HepG2 (cell line): ENCODE measurements around the gene TAOK3. TPM values are rescaled to one million over a fixed set of nuclear protein-coding genes. Genes with fewer than 3 reads are reported as not detected.
A peak's percentile ranks its signal among the peaks of the same experiment; 100 is the strongest.

Experiments
- CSRNP2 ChIP-seq: sonication (generic); formaldehyde crosslinking; conservative IDR thresholded peaks from 2 replicates; pipeline ENCODE4 v1.8.0; 2022; ENCODE audit warnings: low read depth, missing genetic modification reagents
- HMGXB4 ChIP-seq, 2 experiments: sonication (generic) in 1 of 2; formaldehyde crosslinking in 1 of 2; IDR thresholded peaks; 2 replicates each; pipeline versions ENCODE4 v1.4.0 to v1.6.1; 2018 to 2020; ENCODE audit warnings: missing genetic modification reagents in 2 of 2, borderline replicate concordance in 1 of 2, low read depth in 1 of 2, mild to moderate bottlenecking in 1 of 2, missing biosample characterization in 1 of 2
- KMT2B ChIP-seq: IDR thresholded peaks from 2 replicates; pipeline ENCODE4 v1.6.1; 2016; ENCODE audit warnings: missing genetic modification reagents, missing compliant biosample characterization
- MAF1 ChIP-seq: sonication (generic); formaldehyde crosslinking; IDR thresholded peaks from 2 replicates; pipeline ENCODE4 v1.5.0; 2020; ENCODE audit warnings: missing genetic modification reagents, borderline replicate concordance
- MZF1 ChIP-seq: sonication (generic); formaldehyde crosslinking; IDR thresholded peaks from 2 replicates; pipeline ENCODE4 v1.8.1; 2023; ENCODE audit warnings: mild to moderate bottlenecking, missing genetic modification reagents, borderline replicate concordance
- PHB2 ChIP-seq: fragments of 450-650 bp; IDR thresholded peaks from 2 replicates; pipeline ENCODE4 v1.6.1; 2018; ENCODE audit not compliant: partially characterized antibody
- RFX1 ChIP-seq: fragments of 450-650 bp; IDR thresholded peaks from 2 replicates; pipeline ENCODE4 v1.6.1; 2017
- SMAD3 ChIP-seq: sonication (generic); formaldehyde crosslinking; IDR thresholded peaks from 2 replicates; pipeline ENCODE4 v1.4.0; 2020; ENCODE audit warnings: missing genetic modification reagents
- SOX13 ChIP-seq, 3 experiments: fragments of 450-650 bp in 1 of 3; sonication (generic) in 1 of 3; formaldehyde crosslinking in 1 of 3; IDR thresholded peaks in 2 of 3; conservative IDR thresholded peaks in 1 of 3; 2 replicates each; pipeline versions ENCODE4 v1.5.0 to v1.6.1; 2016 to 2020; ENCODE audit warnings: antibody characterized with exemption in 1 of 3, mild to moderate bottlenecking in 1 of 3, missing compliant biosample characterization in 1 of 3, missing genetic modification reagents in 1 of 3, moderate library complexity in 1 of 3
- SP140L ChIP-seq: sonication (generic); formaldehyde crosslinking; IDR thresholded peaks from 2 replicates; pipeline ENCODE4 v1.4.0; 2020; ENCODE audit warnings: missing genetic modification reagents, borderline replicate concordance
- UBTF ChIP-seq: sonication (generic); formaldehyde crosslinking; IDR thresholded peaks from 2 replicates; pipeline ENCODE4 v1.4.0; 2020; ENCODE audit warnings: mild to moderate bottlenecking, missing genetic modification reagents
- ZIK1 ChIP-seq: sonication (generic); formaldehyde crosslinking; IDR thresholded peaks from 2 replicates; pipeline ENCODE4 v1.5.0; 2020; ENCODE audit warnings: mild to moderate bottlenecking, low read depth, missing genetic modification reagents, borderline replicate concordance
- ZKSCAN1 ChIP-seq: fragments of 150-350 bp; IDR thresholded peaks from 2 replicates; pipeline ENCODE4 v1.6.1; 2014; ENCODE audit warnings: low read length
- ZNF263 ChIP-seq: sonication (generic); formaldehyde crosslinking; IDR thresholded peaks from 2 replicates; pipeline ENCODE4 v1.4.0; 2020; ENCODE audit warnings: missing genetic modification reagents
- ZNF264 ChIP-seq: sonication (generic); formaldehyde crosslinking; IDR thresholded peaks from 2 replicates; pipeline ENCODE4 v1.4.0; 2020; ENCODE audit warnings: missing genetic modification reagents
- ZNF496 ChIP-seq: sonication (generic); formaldehyde crosslinking; IDR thresholded peaks from 2 replicates; pipeline ENCODE4 v1.8.1; 2023; ENCODE audit warnings: mild to moderate bottlenecking, moderate library complexity, missing genetic modification reagents; ENCODE audit not compliant: insufficient replicate concordance
- ZNF572 ChIP-seq: sonication (generic); formaldehyde crosslinking; IDR thresholded peaks from 2 replicates; pipeline ENCODE4 v1.5.1; 2020; ENCODE audit warnings: mild to moderate bottlenecking, missing genetic modification reagents
- ZNF577 ChIP-seq: sonication (generic); formaldehyde crosslinking; IDR thresholded peaks from 2 replicates; pipeline ENCODE4 v1.4.0; 2020; ENCODE audit warnings: mild to moderate bottlenecking, low read depth, missing genetic modification reagents, borderline replicate concordance
- ZNF607 ChIP-seq: sonication (generic); formaldehyde crosslinking; IDR thresholded peaks from 2 replicates; pipeline ENCODE4 v1.5.1; 2020; ENCODE audit warnings: missing genetic modification reagents, mild to moderate bottlenecking, borderline replicate concordance
- polyA plus RNA-seq, 8 experiments: library from polyadenylated mRNA; depleted of rRNA in 3 of 8; stranded (reverse) in 7 of 8; unstranded in 1 of 8; fragments of >200 nt; fragmentation: Illumina TruSeq in 4 of 8; extraction: Trizol in 4 of 8; gene quantifications; 2 replicates each; pipeline versions ENCODE4 v1.2.1 to v1.2.3, GENCODE V29; 2011 to 2016; ENCODE audit warnings: low read depth in 4 of 8, missing spikeins in 1 of 8, mixed read lengths in 1 of 8; ENCODE audit not compliant: insufficient read depth in 1 of 8
- total RNA-seq, 5 experiments: library from RNA; depleted of rRNA; stranded (reverse); fragments of >200 nt; fragmentation: Illumina TruSeq; extraction: Trizol; gene quantifications; 2 replicates each; pipeline ENCODE4 v1.2.3, GENCODE V29; 2016; ENCODE audit warnings: low read depth in 1 of 5
- TF ChIP-seq, protein P1 (sequence below): sonication (generic); formaldehyde crosslinking; IDR thresholded peaks from 2 replicates; pipeline ENCODE4 v1.9.0; 2021; ENCODE audit warnings: missing genetic modification reagents, borderline replicate concordance

Gene TAOK3
- total and polyA plus RNA-seq, 2 of the 13 experiments (the other 11 are each of a cell fraction or from before 2014, with no cell fraction given) = 10.4 to 12.3 TPM

DNA sequence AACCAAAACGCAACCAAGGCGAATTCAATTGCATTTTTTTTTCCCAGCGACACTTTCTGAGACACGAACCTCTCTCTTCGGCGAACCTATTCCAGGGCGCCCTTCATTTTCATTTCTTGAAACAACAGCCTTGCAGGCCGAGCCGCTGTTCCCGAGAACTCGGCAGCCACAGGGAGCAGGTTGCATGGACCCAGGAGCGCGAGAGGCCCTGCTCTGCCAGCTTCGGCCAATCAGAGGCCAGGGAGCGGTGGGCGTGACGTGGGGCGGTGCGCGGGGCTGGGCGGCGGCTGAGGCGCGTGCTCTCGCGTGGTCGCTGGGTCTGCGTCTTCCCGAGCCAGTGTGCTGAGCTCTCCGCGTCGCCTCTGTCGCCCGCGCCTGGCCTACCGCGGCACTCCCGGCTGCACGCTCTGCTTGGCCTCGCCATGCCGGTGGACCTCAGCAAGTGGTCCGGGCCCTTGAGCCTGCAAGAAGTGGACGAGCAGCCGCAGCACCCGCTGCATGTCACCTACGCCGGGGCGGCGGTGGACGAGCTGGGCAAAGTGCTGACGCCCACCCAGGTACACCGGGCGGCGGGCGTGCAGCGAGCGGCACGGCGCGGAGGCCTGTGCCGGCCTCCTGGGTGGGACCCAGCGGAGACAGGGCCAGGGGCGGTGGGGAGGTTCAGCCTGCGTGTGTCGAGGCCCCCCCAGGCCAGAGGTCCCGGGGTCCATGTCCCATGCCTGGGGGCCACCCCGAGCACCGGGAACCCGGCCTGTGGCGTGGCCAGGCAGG lies 236.7 kb downstream of the TAOK3 start, which contains the start of gene PEBP1 (continued):
- TF ChIP-seq, protein P1, sequence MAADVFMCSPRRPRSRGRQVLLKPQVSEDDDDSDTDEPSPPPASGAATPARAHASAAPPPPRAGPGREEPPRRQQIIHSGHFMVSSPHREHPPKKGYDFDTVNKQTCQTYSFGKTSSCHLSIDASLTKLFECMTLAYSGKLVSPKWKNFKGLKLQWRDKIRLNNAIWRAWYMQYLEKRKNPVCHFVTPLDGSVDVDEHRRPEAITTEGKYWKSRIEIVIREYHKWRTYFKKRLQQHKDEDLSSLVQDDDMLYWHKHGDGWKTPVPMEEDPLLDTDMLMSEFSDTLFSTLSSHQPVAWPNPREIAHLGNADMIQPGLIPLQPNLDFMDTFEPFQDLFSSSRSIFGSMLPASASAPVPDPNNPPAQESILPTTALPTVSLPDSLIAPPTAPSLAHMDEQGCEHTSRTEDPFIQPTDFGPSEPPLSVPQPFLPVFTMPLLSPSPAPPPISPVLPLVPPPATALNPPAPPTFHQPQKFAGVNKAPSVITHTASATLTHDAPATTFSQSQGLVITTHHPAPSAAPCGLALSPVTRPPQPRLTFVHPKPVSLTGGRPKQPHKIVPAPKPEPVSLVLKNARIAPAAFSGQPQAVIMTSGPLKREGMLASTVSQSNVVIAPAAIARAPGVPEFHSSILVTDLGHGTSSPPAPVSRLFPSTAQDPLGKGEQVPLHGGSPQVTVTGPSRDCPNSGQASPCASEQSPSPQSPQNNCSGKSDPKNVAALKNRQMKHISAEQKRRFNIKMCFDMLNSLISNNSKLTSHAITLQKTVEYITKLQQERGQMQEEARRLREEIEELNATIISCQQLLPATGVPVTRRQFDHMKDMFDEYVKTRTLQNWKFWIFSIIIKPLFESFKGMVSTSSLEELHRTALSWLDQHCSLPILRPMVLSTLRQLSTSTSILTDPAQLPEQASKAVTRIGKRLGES (CRISPR knock-in tag) = peak; percentile 90
- TF ChIP-seq SMAD3 (CRISPR knock-in tag) (no peak), ZKSCAN1 (no peak), SOX13 (IDR thresholded peaks at IDR 0.05) (no peak; the same call in 1 of the 2 replicates), SOX13 (CRISPR knock-in tag; conservative IDR thresholded peaks at IDR 0.05 in 1 of 2, IDR thresholded peaks at IDR 0.05 in 1 of 2) (peak in 1 of 2 experiments; percentile 58; a peak in 2 of 4 replicates), ZNF496 (no peak), MAF1 (peak; percentile 67; the same call in 1 of the 2 replicates), PHB2 (no peak), UBTF (CRISPR knock-in tag) (peak; percentile 96), ZNF264 (CRISPR knock-in tag) (peak; percentile 53), KMT2B (CRISPR knock-in tag) (no peak; the same call in 1 of the 2 replicates), CSRNP2 (CRISPR knock-in tag) (no peak), HMGXB4 (CRISPR knock-in tag; IDR thresholded peaks at IDR 0.05; ENCODE audit: borderline replicate concordance in 1 of 2, low read depth in 1 of 2) (peak; percentile 77 to 89), SP140L (CRISPR knock-in tag) (no peak), MZF1 (no peak), ZIK1 (peak; percentile 95), ZNF577 (no peak), RFX1 (no peak), ZNF572 (CRISPR knock-in tag) (peak; percentile 66; the same call in 1 of the 2 replicates), ZNF607 (peak; percentile 52), ZNF263 (peak; percentile 70; the same call in 1 of the 2 replicates)
